OCI-LY7 (cell line): ENCODE results near the gene PKN1. TPM values are rescaled to one million over a fixed set of nuclear protein-coding genes. Genes with fewer than 3 reads are reported as not detected.
A peak's percentile ranks its signal among the peaks of the same experiment; 100 is the strongest.

Experiments
- BruUV-seq: library from RNA; stranded (reverse); fragments of 400-500 nt; replicated peaks from 2 replicates; lab custom pipeline; 2021; lab: Mats Ljungman, UMichigan
- CTCF ChIA-PET: fragments of 300-600 bp; sonication (Branson Sonifier 250); formaldehyde crosslinking; loops from one replicate; lab custom pipeline; 2022; ENCODE audit warnings: antibody characterized with exemption; ENCODE audit not compliant: unreplicated experiment; lab: Charles Lee
- POLR2A ChIA-PET: fragments of 300-600 bp; sonication (Branson Sonifier 250); formaldehyde crosslinking; loops from one replicate; lab custom pipeline; 2022; ENCODE audit warnings: antibody characterized with exemption; lab: Charles Lee
- DNase-seq: peaks from one replicate; pipeline ENCODE4 v3.0.0-alpha.2; 2015; ENCODE audit warnings: low spot score
- H2AFZ ChIP-seq: fragments of 200-600 bp; sonication (generic), shearing (Covaris generic); 2 replicates; pipeline ENCODE4 v1.6.1; 2014; ENCODE audit warnings: mild to moderate bottlenecking, antibody characterized with exemption, low read length, moderate library complexity
- H3K27ac ChIP-seq: fragments of 200-600 bp; sonication (generic); 2 replicates; pipeline ENCODE4 v1.5.1; 2014; ENCODE audit warnings: mixed run types, low read depth, mild to moderate bottlenecking, moderate library complexity, low read length, inconsistent platforms; ENCODE audit not compliant: poor library complexity, severe bottlenecking
- H3K36me3 ChIP-seq: fragments of 200-600 bp; sonication (generic); 2 replicates; pipeline ENCODE4 v1.6.1; 2014; ENCODE audit warnings: mild to moderate bottlenecking, antibody characterized with exemption, low read length, moderate library complexity, mixed read lengths; ENCODE audit not compliant: insufficient read depth
- H3K4me1 ChIP-seq: fragments of 200-600 bp; sonication (generic); 2 replicates; pipeline ENCODE4 v1.5.1; 2014; ENCODE audit warnings: mild to moderate bottlenecking, low read length; ENCODE audit not compliant: insufficient read depth, poor library complexity, severe bottlenecking
- H3K4me2 ChIP-seq: fragments of 200-600 bp; sonication (generic); 2 replicates; pipeline ENCODE4 v1.6.1; 2014; ENCODE audit warnings: mild to moderate bottlenecking, low read length
- H3K4me3 ChIP-seq: fragments of 200-600 bp; sonication (generic); 2 replicates; pipeline ENCODE4 v1.5.1; 2014; ENCODE audit warnings: mild to moderate bottlenecking, low read depth, low read length; ENCODE audit not compliant: poor library complexity, severe bottlenecking
- H3K79me2 ChIP-seq: fragments of 200-600 bp; sonication (generic); 2 replicates; pipeline ENCODE4 v1.6.1; 2016; ENCODE audit warnings: low read depth, mild to moderate bottlenecking, low read length, moderate library complexity, mixed read lengths; ENCODE audit not compliant: insufficient read depth
- H3K9me2 ChIP-seq: fragments of 200-600 bp; sonication (generic); 2 replicates; pipeline ENCODE4 v1.6.1; 2016; ENCODE audit warnings: mild to moderate bottlenecking, low read length, mixed read lengths; ENCODE audit not compliant: insufficient read depth
- H3K9me3 ChIP-seq: fragments of 200-600 bp; sonication (generic); 2 replicates; pipeline ENCODE4 v1.6.1; 2014; ENCODE audit warnings: mild to moderate bottlenecking, mixed run types, low read length, mixed read lengths
- H4K20me1 ChIP-seq: fragments of 200-600 bp; sonication (generic); 2 replicates; pipeline ENCODE4 v1.6.1; 2014; ENCODE audit warnings: mild to moderate bottlenecking, antibody characterized with exemption, low read length, moderate library complexity, mixed read lengths; ENCODE audit not compliant: insufficient read depth
- EZH2phosphoT487 ChIP-seq: fragments of 200-600 bp; sonication (generic); IDR thresholded peaks from 2 replicates; pipeline ENCODE4 v1.6.1; 2018; ENCODE audit warnings: low read depth, borderline replicate concordance, mild to moderate bottlenecking, mixed run types, antibody characterized with exemption, low read length, moderate library complexity, mixed read lengths
- intact Hi-C: fragments of 100-400 bp; cut with micrococcal nuclease; formaldehyde crosslinking; loops from one replicate; pipeline ENCODE4 v1.10.0; 2022; ENCODE audit not compliant: unreplicated experiment
- total RNA-seq, 2 experiments: library from RNA; depleted of rRNA in 1 of 2; stranded (reverse); fragments of >200 nt in 1 of 2; shearing (Covaris generic) in 1 of 2; gene quantifications; 2 replicates each; pipeline ENCODE4 v1.2.3, GENCODE V29; 2014 to 2022
- TF ChIP-seq, protein P1 (sequence below): fragments of 200-600 bp; sonication (generic); conservative IDR thresholded peaks from 2 replicates; pipeline ENCODE4 v1.5.1; 2014; ENCODE audit warnings: mild to moderate bottlenecking, antibody characterized with exemption, low read length, moderate library complexity, mixed read lengths

PKN1 gene
- total RNA-seq, 2 experiments from 2014 or later: 117 to 233 TPM

DNA sequence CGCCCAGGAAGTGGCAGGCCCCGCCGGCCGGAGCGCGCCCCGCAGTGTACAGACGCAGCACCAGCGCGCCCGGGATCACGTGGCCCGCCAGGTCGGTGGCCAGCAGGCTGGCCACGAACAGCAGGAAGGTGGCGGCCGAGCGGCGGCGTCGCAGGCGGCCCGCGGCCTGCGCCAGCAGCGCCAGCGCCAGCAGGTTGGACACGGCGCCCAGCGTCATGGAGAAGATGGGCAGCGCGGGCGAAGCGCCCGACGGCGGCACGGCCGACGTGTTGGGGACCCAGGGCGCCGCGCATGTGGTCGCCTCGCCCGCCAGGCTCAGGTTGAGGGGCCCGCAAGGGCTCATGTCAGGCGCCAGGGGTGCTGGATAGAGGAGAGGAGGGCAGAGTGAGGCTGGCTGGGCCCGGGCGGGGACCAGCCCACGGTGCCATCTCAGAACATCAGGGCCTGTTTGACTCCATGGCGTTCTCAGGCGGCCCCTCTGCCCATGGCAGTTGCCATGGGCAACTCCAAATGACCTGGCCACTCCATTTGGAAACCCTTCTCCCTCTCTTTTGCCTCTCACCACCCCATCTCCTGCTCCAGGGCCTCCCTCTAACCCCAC lies 41.0 kb downstream of the PKN1 start:
- peaks cover 27% of the 10 kb centered on the region; the same call in 1 of the 2 replicates for H3K36me3 ChIP-seq
- ChIA-PET CTCF (no interaction called here), POLR2A (no interaction called here)
- H4K20me1 ChIP-seq: no peaks in the 10 kb centered on the region
- no peak for DNase-seq
- no peaks in the 10 kb centered on the region for H3K4me1 ChIP-seq
- no peaks in the 10 kb centered on the region for H3K9me2 ChIP-seq
- BruUV-seq: no TSS peak
- H3K79me2 ChIP-seq: no peaks in the 10 kb centered on the region
- no peak overlapping the region for H3K27ac ChIP-seq
- TF ChIP-seq, protein P1, sequence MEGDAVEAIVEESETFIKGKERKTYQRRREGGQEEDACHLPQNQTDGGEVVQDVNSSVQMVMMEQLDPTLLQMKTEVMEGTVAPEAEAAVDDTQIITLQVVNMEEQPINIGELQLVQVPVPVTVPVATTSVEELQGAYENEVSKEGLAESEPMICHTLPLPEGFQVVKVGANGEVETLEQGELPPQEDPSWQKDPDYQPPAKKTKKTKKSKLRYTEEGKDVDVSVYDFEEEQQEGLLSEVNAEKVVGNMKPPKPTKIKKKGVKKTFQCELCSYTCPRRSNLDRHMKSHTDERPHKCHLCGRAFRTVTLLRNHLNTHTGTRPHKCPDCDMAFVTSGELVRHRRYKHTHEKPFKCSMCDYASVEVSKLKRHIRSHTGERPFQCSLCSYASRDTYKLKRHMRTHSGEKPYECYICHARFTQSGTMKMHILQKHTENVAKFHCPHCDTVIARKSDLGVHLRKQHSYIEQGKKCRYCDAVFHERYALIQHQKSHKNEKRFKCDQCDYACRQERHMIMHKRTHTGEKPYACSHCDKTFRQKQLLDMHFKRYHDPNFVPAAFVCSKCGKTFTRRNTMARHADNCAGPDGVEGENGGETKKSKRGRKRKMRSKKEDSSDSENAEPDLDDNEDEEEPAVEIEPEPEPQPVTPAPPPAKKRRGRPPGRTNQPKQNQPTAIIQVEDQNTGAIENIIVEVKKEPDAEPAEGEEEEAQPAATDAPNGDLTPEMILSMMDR: no peak
- no peak for TF ChIP-seq EZH2phosphoT487
- intact Hi-C loops: loop anchor here (1.0 to 2.0 kb wide), 2 partner anchors 21 to 41 kb away; partner anchors contain the start of gene PKN1
- H3K9me3 ChIP-seq: no peaks in the 10 kb centered on the region
- no peak overlapping the region for H3K4me2 ChIP-seq
- no peak overlapping the region for H2AFZ ChIP-seq
- H3K4me3 ChIP-seq: no peak overlapping the region

DNA sequence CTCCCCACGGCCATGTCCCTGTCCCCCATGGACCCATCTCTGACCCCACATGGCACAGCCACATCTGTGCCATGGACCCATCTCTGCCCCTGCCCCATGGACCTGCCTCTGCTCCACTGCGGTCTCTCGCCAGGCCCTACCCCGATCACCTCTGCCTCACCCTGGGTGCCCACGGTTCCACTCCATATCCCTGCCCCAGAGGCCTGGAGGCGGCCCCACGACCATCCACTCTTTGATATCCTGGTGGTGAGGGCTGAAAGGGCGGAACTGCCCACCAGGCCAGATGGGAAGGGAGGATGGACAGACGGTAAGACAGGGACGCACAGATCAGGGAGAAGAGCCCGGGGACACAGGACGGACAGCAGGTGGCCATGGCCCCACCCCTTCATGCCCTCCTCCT lies 41.7 kb downstream of the PKN1 start:
- BruUV-seq: no TSS peak
- no peak for TF ChIP-seq EZH2phosphoT487
- TF ChIP-seq, protein P1: no peak
- Histone ChIP-seq H3K9me2 (no peaks in the 10 kb centered on the region), H3K36me3 (peaks cover 22% of the 10 kb centered on the region; the same call in 1 of the 2 replicates), H3K4me3 (no peak overlapping the region), H3K27ac (no peak overlapping the region), H3K4me2 (no peak overlapping the region), H3K79me2 (no peaks in the 10 kb centered on the region), H2AFZ (no peak overlapping the region), H3K9me3 (no peaks in the 10 kb centered on the region), H3K4me1 (no peaks in the 10 kb centered on the region), H4K20me1 (no peaks in the 10 kb centered on the region)
- intact Hi-C loops: no loop called here
- ChIA-PET POLR2A (no interaction called here), CTCF (no interaction called here)
- DNase-seq: no peak

DNA sequence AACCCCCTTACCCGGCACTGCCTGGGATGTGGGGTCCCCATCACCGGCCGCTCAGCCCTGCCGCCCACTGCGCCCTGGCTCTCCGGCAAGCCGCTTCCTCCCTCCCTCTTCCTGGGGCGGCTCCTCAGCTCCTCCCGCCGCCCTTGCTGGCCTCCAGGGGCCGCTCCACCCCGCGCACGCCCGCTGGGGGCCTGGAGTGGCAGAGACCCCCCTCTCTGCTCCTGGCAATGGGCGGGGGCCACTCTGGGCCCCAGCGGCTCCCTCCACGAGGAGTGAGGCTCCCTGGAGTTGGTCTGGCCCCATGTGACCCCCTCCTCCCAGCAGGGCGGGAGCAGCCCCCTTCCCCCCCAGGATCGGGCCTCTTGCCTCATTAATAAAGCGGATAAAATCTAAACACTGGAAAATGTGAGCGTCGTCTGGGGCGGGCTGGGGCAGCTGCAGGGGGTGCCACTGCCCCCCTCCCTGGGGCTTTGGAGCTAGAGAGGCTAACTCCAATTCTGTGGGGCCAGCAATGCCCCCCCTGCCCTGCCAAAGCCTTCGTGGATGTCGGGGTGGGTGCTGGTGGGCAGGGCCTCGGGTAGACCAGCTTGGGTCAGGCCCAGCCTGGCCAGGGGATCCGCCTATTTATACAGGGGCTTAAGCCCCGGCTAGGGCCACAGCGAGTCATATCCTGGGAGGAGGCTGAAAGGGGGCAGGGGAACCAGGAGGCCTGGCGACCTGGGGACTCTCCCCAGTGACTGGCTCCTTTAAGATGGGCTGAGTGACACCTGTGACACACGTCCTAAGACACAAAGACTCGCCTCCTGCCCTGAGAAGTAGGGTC lies 42.4 kb downstream of the PKN1 start, which contains the start of gene PTGER1:
Gene PTGER1, minus strand, starts transcription at position 104 of the 823 bp plus-strand sequence. CDS start 1,034 bp downstream, outside the sequence.
- Histone ChIP-seq H4K20me1 (no peaks in the 10 kb centered on the region), H3K79me2 (no peaks in the 10 kb centered on the region), H3K4me1 (no peaks in the 10 kb centered on the region), H2AFZ (no peak within 1 kb of the TSS), H3K9me3 (no peaks in the 10 kb centered on the region), H3K27ac (no peak within 1 kb of the TSS), H3K4me2 (no peak within 1 kb of the TSS), H3K36me3 (peaks cover 16% of the 10 kb centered on the region; the same call in 1 of the 2 replicates), H3K9me2 (no peaks in the 10 kb centered on the region), H3K4me3 (no peak within 1 kb of the TSS)
- POLR2A ChIA-PET: no interaction called here
- BruUV-seq: no TSS peak
- intact Hi-C loops: no loop called here
- TF ChIP-seq, protein P1: peak; percentile 46; the same call in 1 of the 2 replicates
- no peak for TF ChIP-seq EZH2phosphoT487
- no peak for DNase-seq
- CTCF ChIA-PET: no interaction called here
